IPS-15b (cell line): ENCODE measurements around the gene YTHDC1.

Experiments
- H3K27me3 ChIP-seq: one replicate; pipeline ENCODE4 v1.6.1; 2013; ENCODE audit warnings: low read length; ENCODE audit not compliant: control insufficient read depth, insufficient read depth
- H3K36me3 ChIP-seq: one replicate; pipeline ENCODE4 v1.6.1; 2013; ENCODE audit warnings: low read length; ENCODE audit not compliant: control insufficient read depth, insufficient read depth
- H3K4me1 ChIP-seq: one replicate; pipeline ENCODE4 v1.6.1; 2013; ENCODE audit warnings: mild to moderate bottlenecking, low read length; ENCODE audit not compliant: control insufficient read depth, insufficient read depth
- H3K4me3 ChIP-seq: one replicate; pipeline ENCODE4 v1.5.1; 2013; ENCODE audit warnings: low read depth, low read length
- H3K9ac ChIP-seq: one replicate; pipeline ENCODE4 v1.6.1; 2013; ENCODE audit warnings: low read depth, mild to moderate bottlenecking, low read length
- H3K9me3 ChIP-seq: one replicate; pipeline ENCODE4 v1.6.1; 2013; ENCODE audit warnings: mild to moderate bottlenecking, low read length; ENCODE audit not compliant: control insufficient read depth, insufficient read depth

Gene YTHDC1

GRCh38 chr4:68349279-68349648 is 626 bp downstream of the YTHDC1 start:
- Histone ChIP-seq H3K9ac (peak overlapping the region; percentile 95), H3K4me1 (peaks cover 4% of the 10 kb centered on the region), H3K36me3 (no peaks in the 10 kb centered on the region), H3K27me3 (no peaks in the 10 kb centered on the region), H3K9me3 (no peaks in the 10 kb centered on the region), H3K4me3 (peak overlapping the region; percentile 96)

DNA sequence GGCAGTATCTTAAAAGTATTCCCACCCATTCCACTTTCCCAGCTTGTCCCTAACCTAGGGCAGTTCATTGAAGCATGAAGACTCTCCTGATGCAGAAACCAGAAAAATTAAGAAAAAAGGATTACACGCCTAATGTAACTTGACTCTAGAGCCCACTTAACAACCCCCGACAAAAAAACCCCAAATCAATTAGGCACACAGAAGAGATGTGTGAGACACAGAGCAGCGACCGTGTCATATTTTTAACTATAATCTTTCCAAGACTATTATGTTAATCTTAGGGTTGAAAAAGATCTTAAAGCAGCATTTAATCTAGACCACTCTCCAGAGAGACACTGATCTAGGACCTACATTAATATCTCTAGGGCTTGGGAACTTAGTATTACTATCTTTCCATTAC is 1.3 kb downstream of the YTHDC1 start:
- Histone ChIP-seq H3K9me3 (no peaks in the 10 kb centered on the region), H3K27me3 (no peaks in the 10 kb centered on the region), H3K9ac (peak overlapping the region; percentile 95), H3K4me3 (peak overlapping the region; percentile 96), H3K36me3 (no peaks in the 10 kb centered on the region), H3K4me1 (peaks cover 6% of the 10 kb centered on the region)

GRCh38 chr4:68347845-68348244 is 2.0 kb downstream of the YTHDC1 start:
- peak overlapping the region; percentile 95 for H3K9ac ChIP-seq
- H3K4me1 ChIP-seq = peaks cover 8% of the 10 kb centered on the region
- H3K4me3 ChIP-seq = peak overlapping the region; percentile 96
- H3K9me3 ChIP-seq = no peaks in the 10 kb centered on the region
- no peaks in the 10 kb centered on the region for H3K36me3 ChIP-seq
- no peaks in the 10 kb centered on the region for H3K27me3 ChIP-seq

DNA sequence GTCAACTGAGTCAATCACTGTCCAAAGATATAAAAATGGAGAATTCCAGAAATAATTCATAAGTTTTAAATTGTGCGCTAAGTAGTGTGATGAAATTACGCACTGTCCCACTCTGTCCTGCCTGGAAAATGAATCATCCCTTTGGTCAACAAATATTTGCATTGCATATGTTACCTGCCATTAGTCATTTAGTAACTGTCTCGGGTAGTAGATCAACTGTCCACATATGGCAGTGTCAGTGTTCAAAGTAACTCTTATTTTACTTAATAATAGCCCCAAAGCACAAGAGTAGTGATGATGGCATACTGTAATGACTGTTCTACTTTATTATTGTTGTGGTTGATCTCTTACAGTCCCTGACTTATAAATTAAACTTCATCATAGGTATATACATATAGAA is 3.4 kb downstream of the YTHDC1 start:
- Histone ChIP-seq H3K4me3 (peak overlapping the region; percentile 96), H3K27me3 (no peaks in the 10 kb centered on the region), H3K9ac (no peak overlapping the region), H3K4me1 (peaks cover 16% of the 10 kb centered on the region), H3K36me3 (no peaks in the 10 kb centered on the region), H3K9me3 (no peaks in the 10 kb centered on the region)

DNA sequence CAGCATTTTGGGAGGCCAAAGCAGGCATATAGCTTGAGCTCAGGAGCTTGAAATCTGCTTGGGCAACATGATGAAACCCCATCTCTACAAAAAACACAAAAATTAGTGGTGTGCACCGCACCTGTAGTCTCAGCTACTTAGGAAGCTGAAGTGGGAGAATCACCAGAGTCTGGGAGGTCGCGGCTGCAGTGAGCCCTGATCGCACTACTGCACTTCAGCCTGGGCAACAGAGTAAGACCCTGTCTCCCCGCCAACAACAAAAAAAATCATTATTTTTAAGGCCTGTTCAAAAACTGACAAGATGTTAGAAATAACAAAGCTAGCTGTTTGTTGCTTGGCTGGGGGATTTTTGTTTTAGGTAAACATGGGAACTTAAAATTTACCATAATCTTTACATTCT is 5.1 kb downstream of the YTHDC1 start:
- Histone ChIP-seq H3K27me3 (no peaks in the 10 kb centered on the region), H3K9me3 (no peaks in the 10 kb centered on the region), H3K4me3 (peak overlapping the region; percentile 7), H3K4me1 (peaks cover 20% of the 10 kb centered on the region), H3K9ac (no peak overlapping the region), H3K36me3 (no peaks in the 10 kb centered on the region)

- Histone ChIP-seq H3K9me3 (no peaks in the 10 kb centered on the region), H3K4me1 (peaks cover 20% of the 10 kb centered on the region), H3K27me3 (no peaks in the 10 kb centered on the region), H3K36me3 (no peaks in the 10 kb centered on the region), H3K4me3 (no peak overlapping the region), H3K9ac (no peak overlapping the region)
Observed at GRCh38 chr4:68344049-68344448, 5.8 kb downstream of the YTHDC1 start.

GRCh38 chr4:68342134-68342533 is 7.8 kb downstream of the YTHDC1 start:
- Histone ChIP-seq H3K36me3 (peaks cover 4% of the 10 kb centered on the region), H3K27me3 (no peaks in the 10 kb centered on the region), H3K9me3 (no peaks in the 10 kb centered on the region), H3K4me1 (peaks cover 23% of the 10 kb centered on the region), H3K9ac (no peak overlapping the region), H3K4me3 (no peak overlapping the region)

DNA sequence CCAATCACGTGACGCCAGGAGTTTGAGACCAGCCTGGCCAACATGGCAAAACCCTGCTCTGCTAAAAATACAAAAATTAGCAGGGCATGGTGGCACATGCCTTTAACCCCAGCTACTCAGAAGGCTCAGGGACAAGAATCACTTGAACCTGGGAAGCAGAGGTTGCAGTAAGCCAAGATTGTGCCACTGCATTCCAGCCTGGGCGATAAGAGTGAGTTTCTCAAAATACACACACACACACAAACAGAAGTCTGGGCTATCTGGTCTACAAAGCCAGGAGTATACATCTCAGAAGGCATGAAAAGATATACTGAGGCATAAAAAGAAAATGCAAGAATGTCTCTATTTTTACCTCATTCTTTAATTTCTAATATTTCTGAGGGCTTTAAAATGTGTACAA is 11.3 kb downstream of the YTHDC1 start:
- no peaks in the 10 kb centered on the region for H3K9me3 ChIP-seq
- H3K36me3 ChIP-seq = peaks cover 15% of the 10 kb centered on the region
- no peak overlapping the region for H3K4me3 ChIP-seq
- H3K9ac ChIP-seq = no peak overlapping the region
- H3K4me1 ChIP-seq = peaks cover 17% of the 10 kb centered on the region
- H3K27me3 ChIP-seq = no peaks in the 10 kb centered on the region

GRCh38 chr4:68337522-68337921 is 12.4 kb downstream of the YTHDC1 start:
- H3K9ac ChIP-seq = no peak overlapping the region
- no peak overlapping the region for H3K4me3 ChIP-seq
- peaks cover 14% of the 10 kb centered on the region for H3K4me1 ChIP-seq
- peaks cover 15% of the 10 kb centered on the region for H3K36me3 ChIP-seq
- no peaks in the 10 kb centered on the region for H3K9me3 ChIP-seq
- no peaks in the 10 kb centered on the region for H3K27me3 ChIP-seq

DNA sequence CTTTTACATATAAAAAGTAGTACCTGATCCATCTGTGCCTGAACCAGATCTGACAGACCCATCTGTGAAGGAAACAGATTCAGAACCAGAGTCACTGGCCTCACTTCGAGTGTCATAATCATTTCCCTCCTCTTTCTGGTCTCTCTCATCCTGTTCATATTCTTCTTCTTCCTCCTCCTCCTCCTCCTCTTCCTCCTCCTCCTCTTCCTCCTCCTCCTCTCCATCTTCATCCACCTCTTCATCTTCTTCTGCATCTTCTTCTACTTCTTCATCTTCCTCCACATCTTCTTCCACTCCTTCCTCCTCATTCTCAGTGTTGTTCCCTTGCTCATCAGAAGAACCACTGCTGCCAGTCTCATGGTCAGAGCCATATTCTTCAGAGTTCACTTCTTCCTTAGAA is 12.9 kb downstream of the YTHDC1 start:
- no peaks in the 10 kb centered on the region for H3K27me3 ChIP-seq
- H3K36me3 ChIP-seq = peaks cover 15% of the 10 kb centered on the region
- no peaks in the 10 kb centered on the region for H3K9me3 ChIP-seq
- no peak overlapping the region for H3K9ac ChIP-seq
- H3K4me1 ChIP-seq = peaks cover 11% of the 10 kb centered on the region
- H3K4me3 ChIP-seq = no peak overlapping the region

- Histone ChIP-seq H3K36me3 (peaks cover 15% of the 10 kb centered on the region), H3K4me3 (no peak overlapping the region), H3K27me3 (no peaks in the 10 kb centered on the region), H3K9ac (no peak overlapping the region), H3K4me1 (peaks cover 8% of the 10 kb centered on the region), H3K9me3 (no peaks in the 10 kb centered on the region)
Observed at GRCh38 chr4:68336530-68336929, 13.4 kb downstream of the YTHDC1 start.

- Histone ChIP-seq H3K4me3 (no peak overlapping the region), H3K9me3 (no peaks in the 10 kb centered on the region), H3K4me1 (no peaks in the 10 kb centered on the region), H3K27me3 (no peaks in the 10 kb centered on the region), H3K36me3 (peaks cover 13% of the 10 kb centered on the region), H3K9ac (no peak overlapping the region)
Observed at GRCh38 chr4:68326141-68326540, 23.7 kb downstream of the YTHDC1 start.
